ELF-1 (cell line): ENCODE measurements around the gene ASPSCR1.

Experiments used
- DNase-seq: peaks from one replicate; pipeline ENCODE4 v3.0.0-alpha.2; 2016; ENCODE audit warnings: low read depth, low spot score

ASPSCR1 gene, protein sequence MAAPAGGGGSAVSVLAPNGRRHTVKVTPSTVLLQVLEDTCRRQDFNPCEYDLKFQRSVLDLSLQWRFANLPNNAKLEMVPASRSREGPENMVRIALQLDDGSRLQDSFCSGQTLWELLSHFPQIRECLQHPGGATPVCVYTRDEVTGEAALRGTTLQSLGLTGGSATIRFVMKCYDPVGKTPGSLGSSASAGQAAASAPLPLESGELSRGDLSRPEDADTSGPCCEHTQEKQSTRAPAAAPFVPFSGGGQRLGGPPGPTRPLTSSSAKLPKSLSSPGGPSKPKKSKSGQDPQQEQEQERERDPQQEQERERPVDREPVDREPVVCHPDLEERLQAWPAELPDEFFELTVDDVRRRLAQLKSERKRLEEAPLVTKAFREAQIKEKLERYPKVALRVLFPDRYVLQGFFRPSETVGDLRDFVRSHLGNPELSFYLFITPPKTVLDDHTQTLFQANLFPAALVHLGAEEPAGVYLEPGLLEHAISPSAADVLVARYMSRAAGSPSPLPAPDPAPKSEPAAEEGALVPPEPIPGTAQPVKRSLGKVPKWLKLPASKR

DNA sequence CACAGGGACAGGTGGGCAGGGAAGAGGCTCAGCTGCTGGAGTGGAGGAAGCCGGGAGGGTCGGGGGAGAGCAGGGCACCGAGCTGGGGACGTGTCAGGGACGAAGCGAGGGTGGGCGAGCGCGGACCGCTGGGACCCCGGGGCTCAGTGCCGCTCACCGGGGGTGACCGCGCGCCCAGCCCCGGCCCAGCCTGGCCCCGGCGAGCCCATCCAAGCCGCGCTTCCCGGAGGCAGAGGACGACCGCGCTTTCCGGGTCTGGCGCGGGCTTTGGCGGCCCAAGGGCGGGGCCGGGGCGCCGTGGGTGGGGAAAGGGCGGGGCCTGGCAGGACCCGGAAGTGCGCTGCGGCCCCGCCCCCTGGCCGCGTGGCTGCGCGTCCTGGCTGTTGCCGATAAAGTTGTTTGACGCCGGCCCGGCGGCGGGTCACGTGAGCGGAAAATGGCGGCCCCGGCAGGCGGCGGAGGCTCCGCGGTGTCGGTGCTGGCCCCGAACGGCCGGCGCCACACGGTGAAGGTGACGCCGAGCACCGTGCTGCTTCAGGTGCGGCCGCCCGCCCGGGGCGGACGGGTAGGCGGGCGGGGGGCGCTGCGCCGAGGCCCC lies at the start of gene ASPSCR1:
TSS of gene ASPSCR1 (plus strand) at position 419 of the 598 bp plus-strand sequence. CDS start at position 437, 18 bp downstream.
- peak; percentile 91 for DNase-seq

DNA sequence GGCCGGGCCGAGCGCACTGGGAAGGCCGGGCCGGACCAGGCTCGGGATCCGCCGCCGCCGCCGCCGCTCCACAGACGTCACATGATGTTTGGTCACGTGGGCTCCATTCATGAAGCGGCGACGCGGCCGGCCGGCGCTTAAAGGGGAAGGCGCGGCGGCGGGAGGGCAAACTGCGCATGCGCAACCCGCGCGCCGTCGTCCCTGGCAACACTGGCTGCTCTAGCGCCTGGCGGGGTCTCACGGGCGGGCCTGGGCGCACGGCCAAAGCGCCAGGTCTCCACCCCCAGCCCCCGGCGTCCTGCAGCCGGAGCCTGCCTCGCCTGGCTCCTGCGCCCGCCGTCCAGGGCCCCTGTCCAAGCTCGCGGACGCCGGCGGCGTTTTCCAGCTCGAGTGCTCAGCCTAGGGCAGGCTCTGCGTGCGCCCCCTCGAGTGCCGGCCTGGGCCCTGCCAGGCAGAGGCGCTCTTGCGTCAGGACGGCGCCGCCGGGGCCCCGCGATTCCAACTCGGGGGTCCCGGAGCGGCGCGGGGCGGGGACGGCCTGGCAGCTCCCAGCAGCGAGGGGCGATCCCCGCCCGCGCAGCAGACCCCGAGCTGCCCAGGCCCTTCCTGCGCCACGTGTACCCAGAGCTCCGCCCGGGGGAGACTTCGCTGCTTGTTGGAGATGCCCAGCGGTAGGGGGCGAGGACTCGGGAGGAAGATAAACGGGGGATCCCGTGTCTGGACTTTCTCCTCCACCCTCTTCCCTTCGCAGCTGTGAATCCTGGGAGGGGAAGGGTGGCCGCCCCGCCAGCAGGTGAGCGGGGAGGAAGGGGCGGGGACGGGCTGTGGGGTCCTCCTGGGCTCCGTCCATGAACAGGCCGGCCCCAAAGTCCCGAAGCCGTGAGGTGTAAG lies 49.5 kb upstream of the ASPSCR1 start, which contains the start of gene MAFG:
TSS of gene MAFG (minus strand) at position 83 of the 891 bp plus-strand sequence. CDS start 4,550 bp downstream, outside the sequence.
- DNase-seq = peak; percentile 99

DNA sequence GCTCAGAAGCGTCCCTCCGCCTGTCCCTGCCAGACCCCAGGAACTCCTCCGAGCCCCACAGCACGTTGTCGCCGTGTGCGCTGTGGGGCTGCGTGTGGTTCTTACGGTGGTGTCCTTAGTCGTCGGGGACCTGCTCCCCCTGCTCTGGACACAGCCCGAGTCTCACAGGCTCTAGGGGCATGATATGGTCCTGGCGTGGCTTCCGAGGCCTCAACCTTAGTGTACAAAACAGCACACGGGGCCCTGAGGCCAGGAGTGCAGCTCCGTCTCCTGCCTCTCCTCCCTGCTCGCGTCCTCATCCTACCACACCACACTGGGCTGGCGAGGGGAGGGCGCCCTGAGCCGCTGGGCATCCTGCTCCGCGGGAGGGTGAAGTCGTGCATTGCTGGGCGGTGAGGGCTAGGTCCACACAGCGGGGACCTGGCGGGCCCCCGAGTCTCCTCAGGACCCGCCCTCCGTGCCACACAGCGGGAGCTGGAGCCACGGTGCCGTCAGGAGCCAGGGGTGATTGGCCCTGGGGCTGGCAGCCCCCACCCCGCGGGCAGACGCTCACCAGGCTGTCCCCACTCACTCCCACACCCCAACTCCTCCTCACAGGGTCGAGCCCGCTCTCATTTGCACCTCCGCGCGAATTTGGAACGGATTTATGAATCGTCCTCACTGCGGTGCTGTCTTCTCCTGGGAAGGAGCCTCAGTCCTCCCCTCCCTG lies 48.7 kb upstream of the ASPSCR1 start:
- peak; percentile 54 for DNase-seq

DNA sequence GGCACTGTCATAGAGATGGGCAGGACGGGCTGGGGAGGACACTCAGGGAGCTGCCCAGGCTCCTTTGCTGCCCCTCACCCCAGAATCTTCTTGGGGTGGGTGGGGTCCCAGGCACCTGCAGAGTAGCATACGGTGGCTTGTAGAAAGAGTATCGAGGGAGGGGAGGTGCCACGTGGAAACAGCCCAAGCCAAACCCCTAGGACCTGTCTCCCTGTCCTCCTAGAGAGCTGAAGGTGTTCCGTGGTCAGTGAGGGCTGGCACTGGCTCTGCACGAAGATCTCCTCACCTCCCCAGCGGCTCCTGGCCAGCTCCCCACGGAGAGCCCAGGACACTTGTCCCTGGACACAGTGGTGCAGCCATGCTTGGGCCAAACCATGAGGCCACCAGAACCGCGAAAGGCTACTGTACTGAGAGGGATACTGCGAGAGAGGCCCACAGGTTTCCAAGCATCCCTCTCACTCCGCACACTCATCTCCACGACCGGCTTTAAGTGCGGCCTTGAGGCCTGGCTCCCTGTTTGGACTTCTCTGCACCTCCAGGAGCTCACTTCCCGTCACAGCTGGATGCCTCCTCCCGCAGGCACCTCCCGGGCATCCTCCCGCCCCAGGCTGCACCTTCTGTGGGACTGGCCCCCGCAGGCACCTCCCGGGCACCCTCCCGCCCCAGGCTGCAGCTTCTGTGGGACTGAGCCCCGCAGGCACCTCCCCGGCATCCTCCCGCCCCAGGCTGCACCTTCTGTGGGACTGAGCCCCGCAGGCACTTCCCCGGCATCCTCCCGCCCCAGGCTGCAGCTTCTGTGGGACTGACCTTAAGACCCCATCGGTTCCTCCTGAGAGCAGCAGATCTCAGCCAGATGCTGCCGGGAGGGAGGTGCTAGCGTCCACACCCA lies 47.9 kb upstream of the ASPSCR1 start:
- no peak for DNase-seq

DNA sequence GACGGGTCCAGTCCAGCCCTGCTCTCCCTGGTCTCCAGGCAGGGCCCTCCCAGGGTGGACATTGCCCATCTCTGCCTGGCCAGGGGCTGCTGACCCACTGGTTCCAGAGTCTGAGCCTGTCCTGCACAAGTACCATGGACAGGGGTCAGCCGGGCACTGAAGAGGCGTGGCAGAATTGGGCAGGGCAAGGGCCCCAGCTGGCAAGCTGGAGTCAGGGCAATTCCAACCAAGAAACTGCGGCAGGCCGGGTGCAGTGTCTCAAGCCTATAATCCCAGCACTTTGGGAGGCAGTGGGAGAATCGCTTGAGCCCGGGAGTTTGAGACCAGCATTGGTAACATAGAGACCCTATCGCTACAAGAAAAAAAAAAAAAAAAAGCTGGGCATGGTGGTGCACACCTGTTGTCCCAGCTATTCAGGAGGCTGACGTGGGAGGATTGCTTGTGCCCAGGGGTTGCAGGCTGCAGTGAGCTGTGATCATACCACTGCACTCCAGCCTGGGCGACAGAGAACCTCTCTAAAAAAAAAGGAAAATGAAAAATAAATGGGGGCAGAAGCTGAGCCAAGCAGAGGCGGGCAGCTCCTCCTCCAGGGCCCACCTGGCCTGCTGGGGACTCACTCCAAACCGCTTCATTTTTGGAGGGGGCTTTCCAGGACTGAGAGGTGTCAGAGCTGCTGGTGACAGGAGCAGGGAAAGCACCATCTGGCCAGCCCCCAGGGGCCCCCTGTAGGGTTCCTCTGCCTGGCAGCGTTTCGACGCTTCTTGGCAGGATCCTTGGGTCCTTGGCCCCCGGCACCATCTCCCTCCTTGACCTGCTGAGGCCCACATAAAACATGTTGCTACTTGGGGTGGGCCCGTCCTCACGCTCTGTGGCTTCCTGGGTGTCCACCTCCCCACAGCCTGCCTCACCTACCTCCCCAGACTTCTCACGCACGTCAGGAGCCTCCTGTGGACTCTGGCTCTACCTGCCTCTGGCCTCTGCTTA lies 47.0 kb upstream of the ASPSCR1 start:
- DNase-seq = no peak

DNA sequence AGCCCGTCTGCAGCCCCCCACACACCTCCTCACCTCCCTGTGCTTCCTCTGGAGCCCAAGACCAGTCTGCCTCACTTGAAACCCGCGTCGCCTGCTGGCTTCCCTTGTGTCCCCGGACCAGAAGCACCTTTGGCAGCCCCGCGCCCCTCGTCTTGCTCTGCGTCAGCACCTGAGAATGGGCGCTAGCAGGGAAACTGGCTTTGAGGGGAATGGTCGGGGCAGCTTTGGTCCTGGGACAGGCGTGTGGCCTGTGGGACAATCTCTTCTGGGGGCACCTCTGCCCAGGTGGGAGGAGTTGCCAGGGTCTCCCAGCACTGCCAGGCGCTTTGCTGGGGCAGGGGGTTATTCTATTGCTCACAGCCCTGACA lies 46.3 kb upstream of the ASPSCR1 start:
- DNase-seq = no peak

DNA sequence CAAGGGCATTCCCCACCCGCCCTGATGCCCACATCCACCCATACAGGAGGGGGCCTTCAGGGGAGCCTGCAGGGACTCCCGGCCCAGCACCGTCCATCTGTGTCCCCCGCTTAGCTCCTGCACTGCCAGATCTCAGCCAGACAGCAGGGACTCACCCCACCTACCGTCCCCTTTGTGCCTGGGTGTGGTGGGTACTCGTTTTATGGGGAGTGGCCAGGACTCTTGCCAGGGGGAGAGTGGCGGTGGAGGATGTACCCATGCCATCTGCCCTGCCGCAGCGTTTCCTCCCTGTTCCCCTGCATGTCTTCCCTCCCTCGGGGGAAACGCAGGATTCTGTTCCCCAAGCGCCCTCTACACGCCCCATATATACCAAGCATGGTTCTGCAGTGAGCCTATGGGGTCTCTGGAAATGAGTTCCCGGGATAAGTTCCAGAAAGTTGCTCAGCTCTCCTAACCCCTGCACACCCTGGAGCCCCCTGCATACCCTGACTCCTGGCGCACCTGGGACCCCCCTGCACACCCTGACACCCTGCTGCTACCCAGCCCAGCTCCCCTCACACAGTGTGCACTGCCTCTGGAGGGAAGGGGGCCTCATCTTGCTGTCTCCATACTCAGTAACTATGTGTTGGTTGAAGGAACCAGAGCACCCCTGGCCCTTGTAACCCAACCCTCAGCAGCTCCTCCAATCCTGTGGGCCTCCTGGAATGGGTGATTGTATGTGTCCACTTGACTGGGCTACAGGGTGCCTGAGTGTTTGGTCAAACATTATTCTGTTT lies 45.7 kb upstream of the ASPSCR1 start:
- no peak for DNase-seq

DNA sequence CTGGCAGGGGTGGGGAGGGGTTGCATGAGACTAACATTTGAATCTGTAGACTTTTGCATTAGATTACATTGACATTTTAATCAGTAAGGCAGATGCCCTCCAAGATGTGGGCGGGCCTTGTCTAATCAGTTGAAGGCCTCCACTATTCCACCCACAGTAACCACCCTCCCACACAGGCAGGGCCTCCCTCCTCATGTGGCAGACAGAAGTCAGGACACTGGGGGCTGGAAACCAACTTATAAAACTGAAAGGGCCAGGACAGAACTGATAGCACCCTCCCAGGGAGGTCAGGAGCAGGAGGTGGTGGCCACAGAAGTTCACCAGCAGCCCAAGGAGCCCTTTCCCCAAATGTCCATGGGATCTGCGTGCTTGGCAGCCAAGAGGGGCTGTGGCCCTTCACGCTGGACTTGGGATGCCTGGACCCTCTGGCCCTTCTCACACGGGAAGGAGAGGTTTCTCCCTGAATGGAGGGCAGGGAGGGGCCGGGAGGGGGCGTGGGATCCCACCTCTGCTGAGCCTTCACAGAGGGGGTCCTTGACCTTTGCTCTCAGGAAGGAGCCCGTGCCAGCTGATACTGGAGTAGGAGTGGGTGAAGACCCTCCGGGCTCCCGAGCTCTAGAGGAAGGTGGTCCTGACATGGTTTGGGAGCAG lies 45.0 kb upstream of the ASPSCR1 start:
- DNase-seq = no peak

DNA sequence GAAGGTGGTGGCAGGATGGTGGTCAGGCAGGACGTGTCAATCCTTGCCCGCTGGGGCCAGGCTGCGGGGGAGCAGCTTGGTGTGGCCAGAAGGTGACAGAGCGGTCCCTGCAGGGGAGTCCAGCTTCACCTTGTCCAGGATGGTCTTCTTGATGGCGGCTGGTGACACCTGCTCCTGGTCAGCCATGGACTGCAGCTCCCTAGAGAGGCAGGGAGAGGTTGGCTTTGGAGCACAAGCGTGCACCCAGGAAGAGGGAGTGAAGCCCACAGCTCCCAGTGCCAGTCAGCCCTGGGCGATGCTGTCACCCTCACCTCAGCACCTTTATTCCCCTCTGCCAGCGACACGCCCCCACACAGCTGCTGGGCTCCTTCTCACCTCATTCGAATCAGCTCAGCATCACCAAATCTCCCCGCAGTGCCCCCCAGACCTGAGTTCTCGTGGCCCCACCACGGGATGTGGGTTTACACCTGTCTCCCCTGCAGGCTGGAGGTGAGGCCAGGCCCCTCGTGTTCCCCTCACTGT lies 44.2 kb upstream of the ASPSCR1 start:
- no peak for DNase-seq

DNA sequence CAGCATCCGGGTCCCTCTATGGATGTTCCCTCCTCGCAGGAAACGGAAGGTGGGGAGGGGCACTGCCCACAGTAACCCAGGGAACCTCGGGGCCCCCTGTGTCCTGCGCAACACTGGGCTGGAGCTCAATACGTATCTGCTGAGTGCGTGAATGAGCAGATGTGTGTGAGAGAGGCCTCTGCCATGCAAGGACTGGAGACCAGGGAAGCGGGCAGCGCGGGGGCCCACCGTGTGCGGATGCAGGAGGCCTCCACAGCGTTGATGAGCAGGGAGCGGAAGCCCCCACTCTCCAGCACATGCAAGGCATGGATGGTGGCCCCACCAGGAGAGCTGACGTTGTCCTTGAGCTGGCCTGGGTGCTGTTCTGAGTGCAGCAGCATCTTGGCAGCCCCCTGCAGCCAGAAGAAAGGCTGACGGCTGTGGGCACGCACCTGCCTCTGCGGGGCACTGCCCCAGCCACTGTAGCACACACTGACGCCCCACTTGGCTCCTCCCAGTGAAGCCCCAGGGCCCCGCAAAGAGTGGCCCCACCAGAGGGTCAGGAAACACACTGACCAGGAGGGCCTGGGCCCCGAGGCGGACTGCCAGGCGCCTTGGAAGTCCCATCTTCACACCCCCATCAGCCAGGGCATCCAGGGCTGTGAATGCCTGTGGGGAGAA lies 43.2 kb upstream of the ASPSCR1 start:
- DNase-seq = no peak

DNA sequence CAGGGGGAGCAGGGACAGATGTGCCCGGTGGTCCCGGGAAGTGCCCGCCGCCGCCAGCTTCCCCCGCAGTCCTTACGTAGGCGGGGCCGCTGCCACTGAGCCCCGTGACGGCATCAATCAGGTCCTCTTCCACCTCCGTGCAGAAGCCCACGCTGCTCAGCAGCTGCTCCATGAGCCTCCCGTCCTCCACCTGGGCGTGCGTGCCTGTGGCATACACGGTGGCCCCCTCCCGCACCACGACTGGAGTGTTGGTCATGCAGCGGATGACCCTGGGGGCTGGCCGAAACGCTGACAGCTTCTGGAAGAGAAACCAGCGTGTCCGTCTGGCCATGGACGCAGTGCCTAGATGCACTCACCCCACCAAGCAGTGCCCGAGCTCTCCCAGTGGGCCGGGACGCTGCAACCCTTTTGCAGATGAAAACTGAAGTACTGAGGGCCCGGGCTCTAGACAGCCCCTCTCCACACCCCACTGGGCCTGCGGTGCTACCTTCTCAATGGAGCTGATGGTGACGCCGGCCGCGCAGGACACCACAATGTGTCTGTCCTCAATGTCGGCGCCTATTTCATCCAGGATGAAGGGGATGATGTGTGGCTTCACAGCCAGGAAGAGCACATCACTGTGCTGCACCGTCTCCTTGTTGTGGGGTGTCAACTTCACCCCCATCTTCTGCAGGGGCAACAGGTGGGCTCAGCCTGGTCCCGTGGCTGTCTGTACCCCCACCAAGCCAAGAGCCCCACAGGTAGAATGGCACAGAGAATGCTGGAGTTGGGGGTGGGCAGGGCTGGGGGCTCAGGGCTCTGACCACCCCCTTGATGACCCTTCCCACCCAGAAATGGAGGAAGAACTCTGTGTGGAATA lies 42.4 kb upstream of the ASPSCR1 start:
- no peak for DNase-seq

DNA sequence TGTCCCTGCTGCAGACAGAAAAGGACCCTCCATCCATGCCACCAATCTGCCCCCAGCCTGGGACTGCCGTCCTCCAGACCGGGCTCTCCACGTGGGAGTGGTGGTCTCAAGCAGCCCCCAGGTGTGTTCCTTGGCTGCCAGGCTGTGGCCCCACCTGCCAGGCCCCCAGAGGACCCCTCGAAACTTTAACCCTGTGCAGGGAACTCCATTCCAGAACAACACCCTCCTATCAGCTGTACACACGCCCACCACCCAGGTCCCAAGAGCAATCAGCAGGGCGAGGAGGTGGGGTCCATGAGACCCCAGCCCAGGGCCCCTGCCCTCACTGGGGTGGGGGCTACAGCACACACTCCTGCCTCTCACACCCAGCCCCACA lies 41.7 kb upstream of the ASPSCR1 start:
- DNase-seq = no peak

DNA sequence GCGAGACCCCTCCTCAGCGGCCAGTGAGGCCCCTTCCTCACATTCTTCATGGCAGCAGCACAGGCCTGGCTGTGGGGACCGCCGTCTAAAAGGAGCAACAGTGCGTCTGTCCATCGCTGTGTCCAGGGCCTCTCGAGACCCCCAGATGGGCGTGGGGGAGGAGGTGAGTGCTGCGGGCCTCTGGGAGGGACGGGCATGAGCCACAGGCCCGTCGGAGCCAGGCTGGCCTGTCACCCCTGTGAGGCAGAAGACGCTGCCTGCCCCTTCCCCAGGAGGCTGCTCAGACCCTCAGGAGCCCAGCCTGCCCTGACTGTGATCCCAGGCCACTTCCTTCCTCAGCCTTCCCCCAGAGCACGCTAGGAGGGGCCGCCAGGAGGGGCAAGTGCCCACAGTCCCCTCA lies 38.2 kb upstream of the ASPSCR1 start:
- DNase-seq = no peak

DNA sequence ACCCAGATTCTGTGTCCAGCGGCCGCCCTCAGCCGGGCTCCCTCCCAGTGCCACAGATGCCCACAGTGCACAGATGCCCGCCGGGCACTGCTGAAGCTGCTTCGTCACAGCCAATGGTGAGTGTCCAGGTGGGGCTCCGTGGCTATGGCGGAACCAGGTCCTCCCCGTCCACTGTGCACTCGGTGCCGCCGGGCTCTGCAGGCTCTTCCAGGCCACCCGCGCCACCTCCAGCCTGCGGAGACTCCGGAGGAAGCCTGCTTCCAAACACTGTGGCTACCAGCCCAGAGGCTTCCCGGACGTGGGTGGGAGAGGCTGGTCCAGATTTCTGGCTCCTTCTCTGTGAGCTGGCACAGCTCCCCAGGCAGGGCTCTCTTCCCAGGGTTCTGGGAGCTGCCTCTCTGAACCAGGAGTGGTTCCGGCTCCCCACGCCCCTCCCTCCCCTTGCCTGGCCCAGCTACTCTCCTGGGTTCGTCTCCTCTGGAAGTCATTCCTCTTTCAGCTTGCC lies 37.5 kb upstream of the ASPSCR1 start:
- DNase-seq = no peak

DNA sequence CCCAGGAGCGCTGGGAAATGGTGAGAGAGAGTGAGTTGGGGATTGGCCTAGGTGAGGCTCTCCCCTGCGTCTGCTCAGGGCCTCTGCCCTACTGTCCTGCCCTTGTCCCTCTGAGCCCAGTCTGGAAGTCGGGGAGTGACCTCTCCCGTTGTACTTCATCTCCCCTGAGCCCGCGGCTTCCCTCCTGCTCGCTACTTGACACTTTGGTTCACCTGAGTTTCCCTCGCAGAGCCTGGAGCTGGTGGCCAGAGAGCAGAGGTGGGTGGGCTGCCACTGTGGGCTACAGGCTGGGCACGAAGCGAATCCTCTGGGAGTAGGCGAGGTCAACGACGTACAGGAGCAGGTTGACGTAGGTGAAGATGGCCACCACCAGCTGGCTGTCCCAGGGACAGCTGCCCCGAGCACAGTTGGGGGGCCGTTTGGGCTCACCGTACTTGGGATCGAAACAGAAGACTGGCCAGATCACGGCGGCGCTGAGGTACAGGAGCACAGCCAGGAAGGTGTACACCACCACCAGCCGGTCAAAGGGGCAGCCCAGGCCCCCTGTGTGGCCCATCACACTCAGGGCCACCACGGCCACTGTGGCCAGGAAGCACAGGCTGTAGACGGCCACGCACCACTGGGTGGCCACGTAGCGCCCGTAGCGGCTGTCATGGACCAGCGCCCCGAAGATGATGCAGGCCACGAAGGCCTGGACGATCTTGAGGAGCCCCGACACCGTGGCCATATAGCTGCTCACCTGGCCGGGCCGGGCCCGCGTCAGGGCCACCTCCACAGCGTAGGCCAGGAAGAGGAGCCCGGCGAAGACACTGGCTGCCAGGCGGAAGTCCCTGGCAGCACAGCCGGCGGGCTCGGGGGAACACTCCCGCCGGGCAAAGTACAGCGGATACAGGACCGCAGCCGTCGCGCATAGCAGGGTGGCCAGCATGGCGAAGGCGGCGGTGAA lies 36.6 kb upstream of the ASPSCR1 start:
- no peak for DNase-seq
